A172 (cell line): ENCODE results near the gene SCN8A. TPM values are rescaled to one million over a fixed set of nuclear protein-coding genes. Genes with fewer than 3 reads are reported as not detected.
"Not testable (repeated sequence)": the region's sequence is repeated elsewhere in the genome, so short reads cannot be mapped to it uniquely, and the experiment has no call there.

Experiments used
- DNase-seq: peaks from one replicate; pipeline ENCODE4 v3.0.0-alpha.2; 2015; ENCODE audit warnings: low spot score
- total RNA-seq: library from RNA; depleted of rRNA; stranded (reverse); fragments of >200 nt; shearing (Covaris generic); gene quantifications from 2 replicates; pipeline ENCODE4 v1.2.3, GENCODE V29; 2014

The SCN8A gene
- total RNA-seq, 1 experiment from 2014 or later: 2.4 TPM

GRCh38 chr12:51815571-51815970 is 224.5 kb downstream of the SCN8A start:
- no peak for DNase-seq

GRCh38 chr12:51817027-51817953 is 226.3 kb downstream of the SCN8A start:
- no peak for DNase-seq

- no peak for DNase-seq
Measured at GRCh38 chr12:51818086-51818485, 227.1 kb downstream of the SCN8A start.

- DNase-seq: peak; percentile 56
Measured at GRCh38 chr12:51818566-51819300, 227.7 kb downstream of the SCN8A start.

- DNase-seq: no peak
Measured at GRCh38 chr12:51819736-51820525, 228.9 kb downstream of the SCN8A start.

- no peak for DNase-seq
Measured at GRCh38 chr12:51820526-51821439, 229.8 kb downstream of the SCN8A start.

GRCh38 chr12:51821440-51822260 is 230.6 kb downstream of the SCN8A start:
- no peak for DNase-seq

DNA sequence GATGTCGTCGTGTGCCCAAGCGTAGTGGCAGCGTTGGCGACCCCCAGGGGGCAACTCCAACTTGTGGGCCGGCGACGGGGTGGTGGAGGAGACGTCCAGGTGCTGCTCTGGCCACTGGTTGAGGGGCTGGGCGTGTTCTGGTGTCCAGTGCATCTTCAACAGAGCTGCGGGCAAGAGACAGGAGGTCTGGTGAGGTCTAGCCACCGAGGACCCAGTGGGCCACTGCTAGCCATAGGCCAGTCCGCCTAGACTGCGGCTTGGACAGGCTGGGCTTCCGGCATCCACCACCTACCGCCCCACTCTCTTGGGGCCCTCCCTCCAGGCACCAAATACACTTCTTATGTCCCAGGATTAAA is 231.2 kb downstream of the SCN8A start:
- DNase-seq: no peak

- DNase-seq: no peak
Measured at GRCh38 chr12:51822956-51823355, 231.9 kb downstream of the SCN8A start.

DNA sequence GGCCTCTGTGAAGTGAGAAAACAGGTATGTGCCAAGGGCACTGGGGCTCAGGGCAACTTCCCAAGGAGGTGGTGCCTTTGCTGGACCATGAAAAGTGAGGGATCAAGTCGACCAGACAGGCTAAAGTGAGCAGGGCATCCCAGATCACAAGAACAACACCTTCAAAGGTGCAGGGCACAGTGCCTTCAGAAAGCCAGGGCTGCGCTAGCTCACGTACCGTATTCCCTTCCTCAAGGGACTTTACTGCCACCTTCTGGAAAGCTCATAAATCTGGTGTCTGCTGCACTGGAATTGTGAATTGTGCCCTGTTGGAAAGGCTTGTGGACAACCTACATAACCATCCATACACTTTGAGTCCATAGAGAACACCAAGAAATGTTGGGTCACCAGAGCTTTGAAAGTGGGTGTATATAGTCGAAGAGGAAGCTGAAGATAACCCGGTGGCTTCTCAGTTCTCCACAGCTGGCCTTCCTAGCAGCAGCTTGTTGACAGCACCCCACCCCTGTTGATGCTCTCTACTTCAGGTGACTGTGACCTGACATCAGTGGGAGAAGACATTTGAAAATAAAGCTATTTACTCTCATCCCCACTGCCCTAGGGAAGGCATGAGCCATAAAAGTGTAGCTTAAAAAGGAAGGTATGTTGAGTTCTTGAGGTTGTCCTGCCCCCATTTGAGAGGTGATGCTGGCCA is 233.0 kb downstream of the SCN8A start:
- DNase-seq: peak; percentile 61

DNA sequence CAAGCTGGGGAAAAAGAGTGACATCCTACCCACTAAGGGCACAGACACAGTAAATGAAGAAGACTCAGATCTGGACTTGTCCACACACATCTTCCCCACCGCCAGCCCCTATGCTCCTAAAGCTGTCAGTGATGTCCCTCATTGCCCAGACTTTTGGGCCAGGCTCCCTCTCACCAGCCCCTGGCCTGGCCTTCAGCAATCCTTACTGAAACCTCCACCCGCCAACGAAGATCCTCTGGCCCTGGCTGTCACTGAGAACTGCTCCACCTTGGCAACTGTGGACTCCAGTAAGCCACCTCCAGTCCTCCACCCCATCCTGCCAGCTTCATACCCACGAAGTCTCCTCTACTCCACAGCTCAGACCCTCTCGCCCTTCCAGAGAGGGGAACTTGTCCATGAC is 234.2 kb downstream of the SCN8A start:
- no peak for DNase-seq

DNA sequence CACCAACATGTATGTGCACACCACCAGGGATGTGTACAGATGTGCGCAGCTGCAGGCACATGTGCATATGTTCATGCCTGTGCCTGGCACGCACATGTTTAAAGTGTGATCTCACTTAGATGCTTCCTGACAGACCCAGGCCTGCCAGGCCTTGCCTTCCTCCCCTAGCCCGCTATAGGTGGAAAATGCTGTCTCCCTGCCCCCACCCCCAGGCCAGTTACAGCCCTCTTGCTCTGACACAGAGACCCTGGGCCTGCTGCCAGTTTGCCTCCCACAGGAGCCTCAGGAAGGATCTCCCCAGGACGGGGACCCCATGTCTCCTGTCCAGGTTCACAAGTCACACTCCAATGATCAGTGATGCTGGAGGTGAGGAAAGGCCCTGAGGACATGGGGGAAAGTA is 235.8 kb downstream of the SCN8A start:
- no peak for DNase-seq

DNA sequence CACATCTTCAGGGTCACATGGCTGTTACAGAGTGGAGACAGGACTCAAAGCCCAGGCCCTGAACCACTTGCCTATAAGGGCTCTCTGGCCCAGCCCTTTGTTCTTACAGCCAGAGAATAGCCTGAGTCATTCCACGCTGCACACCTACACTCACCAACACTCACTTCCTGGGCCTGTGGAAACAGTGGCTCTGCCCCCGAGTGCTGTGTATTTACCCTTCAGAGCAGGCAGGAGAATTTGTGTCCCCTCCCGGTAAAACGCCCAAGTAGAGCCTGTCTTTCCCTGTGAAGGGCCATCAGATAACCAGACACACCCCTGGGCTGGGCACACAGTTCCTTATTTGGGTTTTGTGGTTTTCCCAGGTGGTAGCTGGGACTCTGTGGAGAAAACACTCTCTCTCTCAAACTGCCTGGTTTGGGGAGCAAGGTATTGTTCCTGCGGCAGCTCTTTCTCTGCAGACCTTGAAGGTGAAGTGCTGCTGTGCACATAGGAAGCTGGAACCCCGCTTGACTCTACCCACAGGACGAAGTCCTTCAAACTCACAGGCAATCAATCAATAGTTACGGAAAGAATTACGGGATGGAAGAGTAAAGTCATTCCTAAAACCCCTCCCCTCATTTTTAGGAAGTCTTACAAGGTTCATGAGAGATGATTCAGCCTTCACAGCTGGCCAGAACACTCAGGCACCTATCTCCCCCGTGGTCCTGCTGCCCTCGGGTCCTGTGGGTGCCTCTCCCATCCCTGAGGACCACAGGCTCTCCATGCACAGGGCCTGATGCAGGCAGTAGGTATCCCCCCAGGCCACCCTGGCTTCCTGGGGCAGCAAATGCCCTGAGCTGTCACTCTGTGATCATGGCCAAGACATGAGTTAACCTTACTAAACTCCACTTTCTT is 237.1 kb downstream of the SCN8A start:
- peak; percentile 64 for DNase-seq

GRCh38 chr12:51829011-51829481 is 238.0 kb downstream of the SCN8A start:
- DNase-seq: no peak

DNA sequence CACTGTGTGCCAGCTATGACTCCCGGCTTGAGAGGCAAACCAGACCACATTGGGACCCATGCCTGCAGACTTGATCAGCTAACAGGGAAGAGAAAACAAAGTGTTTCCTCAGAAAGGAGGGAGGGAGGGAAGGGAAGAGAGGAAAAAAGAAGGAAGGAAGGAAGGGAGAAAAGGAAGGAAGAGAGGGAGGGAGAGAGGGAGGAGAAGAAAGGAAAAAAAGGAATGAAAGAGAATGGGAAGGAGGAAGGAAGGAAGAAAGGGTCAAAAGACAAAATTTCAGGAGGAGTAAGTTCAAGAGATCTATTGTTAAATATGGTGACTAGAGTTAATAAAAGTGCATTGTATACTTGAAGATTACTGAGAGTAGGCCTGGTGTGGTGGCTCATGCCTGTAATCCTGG is 238.6 kb downstream of the SCN8A start:
- no peak for DNase-seq

- DNase-seq: not testable (repeated sequence)
Measured at GRCh38 chr12:51831817-51832216, 240.8 kb downstream of the SCN8A start.

- no peak for DNase-seq
Measured at GRCh38 chr12:51832354-51833107, 241.5 kb downstream of the SCN8A start.
